NCI-H2107 treated with DMSO at 0.1 percent for 48 hours (cell line): ENCODE results near the gene MAP3K7.

Experiments
- DNase-seq: peaks from one replicate; lab custom pipeline; 2025; ENCODE audit not compliant: unreplicated experiment; lab: John Stamatoyannopoulos, UW

The MAP3K7 gene

GRCh38 chr6:90533615-90534336 lies 53.1 kb downstream of the MAP3K7 start:
- no peak for DNase-seq

- DNase-seq = no peak
Observed at GRCh38 chr6:90530882-90531281, 56.0 kb downstream of the MAP3K7 start.

DNA sequence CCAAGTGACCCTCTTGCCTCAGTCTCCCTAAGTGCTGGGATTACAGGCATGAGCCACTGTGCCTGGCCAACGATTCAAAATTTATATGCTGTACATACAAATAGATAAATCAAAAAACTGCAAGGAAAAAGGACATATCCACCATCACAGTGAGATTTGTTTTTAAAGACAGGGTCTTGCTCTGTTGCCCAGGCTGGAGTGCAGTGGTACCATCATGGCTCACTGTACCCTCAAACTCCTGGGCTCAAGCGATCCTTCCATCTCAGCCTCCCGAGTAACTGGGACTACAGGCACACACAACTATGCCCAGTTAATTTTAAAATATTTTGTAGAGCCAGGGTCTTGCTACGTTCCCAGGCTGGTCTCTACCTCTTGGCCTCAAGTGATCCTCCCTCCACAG lies 61.5 kb downstream of the MAP3K7 start:
- DNase-seq = no peak

- DNase-seq = no peak
Observed at GRCh38 chr6:90523779-90524310, 63.0 kb downstream of the MAP3K7 start.

GRCh38 chr6:90521955-90522354 lies 64.9 kb downstream of the MAP3K7 start:
- no peak for DNase-seq

DNA sequence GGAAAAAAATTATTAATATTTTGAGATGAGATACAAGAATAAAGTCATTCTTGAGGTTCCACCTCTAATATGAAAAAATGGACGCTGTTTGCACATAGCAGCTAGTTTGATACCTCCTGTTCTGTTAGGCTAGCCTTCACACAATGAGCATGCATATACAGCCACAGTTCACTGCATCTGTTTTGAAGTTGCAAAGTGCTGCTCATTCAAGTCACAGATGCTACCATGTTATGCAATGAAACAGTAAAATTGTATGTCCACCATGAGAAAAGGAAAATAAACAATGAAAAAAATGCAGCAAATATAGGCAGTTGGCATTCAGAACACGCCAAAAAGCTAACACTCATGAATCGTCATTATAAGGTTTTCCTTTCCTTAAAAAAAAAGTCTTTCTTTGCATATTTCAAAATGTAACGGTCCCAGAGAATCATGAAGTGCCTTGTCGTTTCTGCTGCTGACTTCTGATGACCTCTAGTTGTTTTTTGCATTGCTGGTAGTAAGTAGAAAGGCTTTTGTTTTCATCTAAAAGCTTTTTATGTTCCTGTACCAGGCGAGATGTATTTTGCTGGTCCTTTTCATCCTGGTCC lies 70.7 kb downstream of the MAP3K7 start:
- DNase-seq = no peak

GRCh38 chr6:90514496-90514895 lies 72.4 kb downstream of the MAP3K7 start:
- no peak for DNase-seq

GRCh38 chr6:90508753-90509152 lies 78.1 kb downstream of the MAP3K7 start:
- no peak for DNase-seq

DNA sequence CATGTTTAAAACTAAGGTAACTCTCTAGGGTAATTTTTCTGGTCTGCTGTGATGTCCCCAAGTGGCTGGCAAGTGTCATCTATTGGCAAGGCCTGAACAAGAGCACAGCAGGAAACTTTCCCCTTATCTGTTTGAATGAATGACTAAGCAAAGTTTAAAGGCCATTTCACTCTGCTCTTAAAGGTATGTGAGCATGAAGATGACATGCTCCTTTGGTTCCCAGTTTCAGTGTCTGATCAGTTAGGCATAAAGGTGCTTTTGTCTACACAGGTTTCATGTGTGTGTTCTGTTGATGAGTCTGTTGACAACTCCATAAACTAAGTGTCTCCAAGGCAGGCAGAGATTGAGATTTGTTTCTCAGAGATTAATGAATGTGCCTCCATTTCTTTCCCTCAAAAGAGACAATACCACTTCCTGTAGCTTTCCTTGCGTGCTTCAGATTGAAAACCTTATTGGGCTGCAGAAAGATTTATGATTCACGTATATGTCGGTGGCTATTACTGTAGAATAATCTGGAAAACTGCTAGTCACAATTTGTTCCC lies 83.9 kb downstream of the MAP3K7 start:
- DNase-seq = no peak

DNA sequence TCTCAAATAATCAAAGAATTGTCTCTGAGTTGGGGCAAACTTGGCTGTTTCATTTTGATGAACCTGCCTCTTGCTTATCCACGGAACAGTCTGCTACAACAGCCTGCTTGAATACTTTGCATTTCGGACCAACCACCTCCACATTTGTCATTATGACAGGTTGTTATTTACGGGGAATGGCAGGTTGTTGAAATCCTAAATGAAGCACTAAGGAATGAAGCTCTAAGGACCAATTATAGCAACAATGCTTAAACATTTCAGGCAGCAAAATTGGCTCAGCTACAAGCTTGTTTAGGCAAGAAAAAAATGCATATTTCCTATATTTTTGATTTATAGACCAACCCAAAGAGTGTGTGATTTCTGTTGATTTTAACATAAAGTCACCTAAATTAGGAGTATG lies 84.5 kb downstream of the MAP3K7 start:
- DNase-seq = no peak

DNA sequence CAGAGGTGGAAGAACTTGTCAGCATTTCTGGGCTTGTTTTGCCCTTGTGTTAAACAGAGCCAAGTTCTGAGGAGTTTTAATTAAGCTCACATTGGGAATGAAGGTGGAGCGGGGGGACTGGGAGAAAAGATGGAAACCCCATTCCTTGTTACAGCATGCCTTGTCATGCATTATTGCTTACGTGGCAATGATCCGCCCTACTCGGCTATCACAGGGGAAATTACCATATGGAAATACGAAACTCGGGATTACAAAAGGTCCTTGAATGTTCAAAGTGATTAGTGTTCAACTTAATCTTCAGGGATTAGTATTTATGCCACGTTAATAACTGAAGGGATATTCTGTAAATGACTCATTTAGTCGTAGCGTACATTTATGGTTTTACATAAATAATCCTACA lies 86.4 kb downstream of the MAP3K7 start:
- DNase-seq = no peak

DNA sequence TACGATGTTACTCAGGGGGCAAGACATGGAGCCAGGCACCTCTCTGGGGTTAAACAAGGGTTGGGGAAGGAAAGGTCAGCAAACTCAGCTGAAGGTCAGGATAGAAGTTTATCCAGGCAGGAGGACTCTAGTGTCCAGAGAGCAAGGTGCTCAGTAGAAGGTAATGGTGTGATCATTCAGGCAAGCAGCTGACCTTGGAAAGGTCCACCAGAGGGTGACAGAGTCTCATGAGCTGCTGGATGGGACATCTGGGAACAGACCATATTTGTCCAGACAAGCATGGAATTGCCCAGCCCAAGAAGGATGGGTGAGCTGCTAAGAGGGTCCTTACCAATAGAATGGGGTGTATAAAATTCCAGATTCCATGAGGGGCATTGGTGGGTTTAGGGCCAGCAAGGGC lies 89.5 kb downstream of the MAP3K7 start:
- no peak for DNase-seq

- no peak for DNase-seq
Observed at GRCh38 chr6:90496258-90497016, 90.4 kb downstream of the MAP3K7 start.

GRCh38 chr6:90495216-90495817 lies 91.6 kb downstream of the MAP3K7 start:
- no peak for DNase-seq

GRCh38 chr6:90494067-90494780 lies 92.6 kb downstream of the MAP3K7 start:
- no peak for DNase-seq

DNA sequence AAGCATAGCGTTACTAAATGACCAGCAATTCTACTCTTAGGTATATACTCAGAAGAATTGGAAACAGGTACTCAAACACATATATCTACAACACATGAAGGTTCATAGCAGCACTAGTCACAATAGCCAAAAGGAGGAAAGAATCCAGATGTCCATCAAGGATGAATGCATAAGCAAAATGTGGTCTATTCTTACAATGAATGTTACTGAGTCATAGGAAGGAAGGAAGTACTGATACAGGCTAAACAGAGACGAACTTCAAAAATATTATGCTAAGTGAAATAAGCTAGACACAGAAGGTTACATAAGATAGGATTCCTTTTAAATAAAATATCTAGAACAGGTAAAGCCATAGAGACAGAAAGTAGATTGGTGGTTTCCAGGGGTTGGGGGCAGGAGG lies 93.5 kb downstream of the MAP3K7 start:
- no peak for DNase-seq

GRCh38 chr6:90492798-90493197 lies 94.1 kb downstream of the MAP3K7 start:
- no peak for DNase-seq

- DNase-seq = no peak
Observed at GRCh38 chr6:90492369-90492768, 94.5 kb downstream of the MAP3K7 start.

DNA sequence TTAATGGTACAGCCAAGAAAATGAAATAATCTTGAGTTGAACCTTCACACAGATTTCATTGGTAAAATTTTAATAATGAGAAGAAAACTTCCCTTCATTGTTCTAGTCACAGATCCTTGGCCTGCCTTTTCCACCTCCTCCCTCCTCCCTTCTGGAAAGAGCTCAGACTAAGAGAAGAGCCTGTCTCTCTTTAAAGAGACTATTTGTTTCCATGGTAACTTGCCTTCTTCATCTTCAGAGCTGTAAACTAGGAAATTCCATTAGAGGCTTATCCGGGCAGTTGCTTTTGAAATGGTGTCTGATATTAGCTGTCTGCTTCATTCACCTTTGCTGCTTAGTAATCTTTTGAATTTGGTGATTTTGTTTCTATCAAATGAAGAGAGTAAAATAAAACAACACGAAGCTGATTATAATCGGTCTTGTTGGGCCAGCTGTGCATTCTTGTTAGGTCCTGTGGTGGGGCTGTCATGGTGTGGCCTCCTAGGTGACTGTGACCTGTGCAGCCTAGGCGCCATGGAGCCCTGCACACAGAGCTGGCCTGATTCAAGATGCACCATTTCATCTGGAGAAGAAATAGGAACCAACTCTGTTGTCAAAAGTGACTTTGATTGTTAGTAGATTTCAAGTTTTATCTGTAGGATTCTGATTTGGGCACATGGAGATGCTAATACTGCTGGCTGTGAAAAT lies 96.7 kb downstream of the MAP3K7 start:
- no peak for DNase-seq

- no peak for DNase-seq
Observed at GRCh38 chr6:90488816-90489215, 98.1 kb downstream of the MAP3K7 start.
